NCI-H510A treated with DMSO at 0.1 percent for 48 hours (cell line): ENCODE measurements around the gene FGGY.

Experiments used
- DNase-seq: peaks from one replicate; lab custom pipeline; 2025; lab: John Stamatoyannopoulos, UW

The FGGY gene

GRCh38 chr1:59315529-59316463 is 18.9 kb downstream of the FGGY start:
- no peak for DNase-seq

DNA sequence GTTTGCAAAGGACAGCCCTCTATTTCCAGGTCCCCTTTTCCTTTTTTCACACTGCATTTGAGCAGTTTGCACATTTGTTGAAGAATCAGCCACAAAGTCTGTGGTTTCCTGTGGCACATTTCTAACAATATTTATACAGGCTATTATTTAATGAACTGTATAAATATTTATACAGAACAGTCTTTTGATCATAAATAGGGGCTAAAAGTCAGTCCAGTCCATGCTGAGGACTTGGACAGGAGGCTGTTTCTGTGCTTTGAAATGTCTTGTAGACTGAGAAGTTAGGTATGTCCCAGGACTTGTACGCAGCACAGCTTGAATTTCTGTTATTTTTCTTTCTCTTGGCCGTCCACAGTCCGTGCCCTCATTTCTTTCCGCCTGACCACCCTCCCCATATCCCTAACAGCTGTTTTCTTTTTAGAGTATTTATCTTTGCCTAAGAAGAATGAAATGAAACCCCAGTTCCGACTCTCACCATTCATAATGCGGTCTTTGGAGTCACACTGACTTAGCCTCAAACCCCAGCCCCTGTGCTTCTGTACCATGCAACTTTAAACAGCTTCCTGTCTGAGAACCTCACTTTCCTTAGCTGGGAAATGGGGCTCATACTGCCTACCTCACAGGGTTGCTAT is 19.7 kb downstream of the FGGY start:
- DNase-seq: no peak

GRCh38 chr1:59317343-59317742 is 20.4 kb downstream of the FGGY start:
- peak; percentile 31 for DNase-seq

- no peak for DNase-seq
Observed at GRCh38 chr1:59317780-59318179, 20.9 kb downstream of the FGGY start.

- DNase-seq: no peak
Observed at GRCh38 chr1:59318271-59318860, 21.5 kb downstream of the FGGY start.

- no peak for DNase-seq
Observed at GRCh38 chr1:59322394-59322793, 25.5 kb downstream of the FGGY start.

GRCh38 chr1:59322814-59323213 is 25.9 kb downstream of the FGGY start:
- DNase-seq: no peak

DNA sequence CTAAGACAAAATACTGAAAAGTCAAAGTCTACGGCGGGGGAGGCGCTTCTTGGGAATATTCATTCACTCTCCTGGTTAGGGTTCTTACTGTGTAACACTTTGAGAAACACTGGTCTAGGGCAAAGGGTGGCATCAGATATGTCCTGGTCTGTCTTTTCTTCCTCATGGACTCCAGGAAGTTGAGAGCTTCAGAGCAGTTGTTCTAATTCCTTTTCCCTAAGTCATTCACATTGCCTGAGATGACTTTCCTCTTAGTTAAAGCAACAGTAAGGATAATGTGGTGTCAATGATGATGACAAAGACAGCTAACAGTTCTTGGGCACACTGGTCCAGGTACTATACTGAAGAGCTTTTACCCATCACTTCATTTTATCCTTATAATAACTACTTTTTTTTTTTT is 27.0 kb downstream of the FGGY start:
- no peak for DNase-seq

DNA sequence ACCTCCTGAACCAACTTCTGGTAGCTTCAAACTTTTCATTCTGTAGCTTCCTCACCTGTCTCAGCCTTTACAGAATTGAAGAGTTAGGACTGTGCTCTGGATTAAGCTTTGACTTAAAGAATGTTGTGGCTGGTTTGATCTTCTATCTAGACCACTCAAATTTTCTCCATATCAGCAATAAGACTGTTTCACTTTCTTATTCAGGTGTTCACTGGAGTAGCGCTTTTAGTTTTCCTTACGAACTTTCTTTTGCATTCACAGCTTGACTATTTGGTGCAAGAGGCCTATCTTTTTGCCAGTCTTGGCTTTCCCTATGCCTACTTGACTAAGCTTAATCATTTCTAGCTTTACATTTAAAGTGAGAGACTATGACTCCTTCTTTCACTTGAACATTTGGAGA is 31.5 kb downstream of the FGGY start:
- no peak for DNase-seq

GRCh38 chr1:59329412-59330053 is 32.6 kb downstream of the FGGY start:
- no peak for DNase-seq

GRCh38 chr1:59331686-59332620 is 35.1 kb downstream of the FGGY start:
- DNase-seq: no peak

- no peak for DNase-seq
Observed at GRCh38 chr1:59332983-59333382, 36.1 kb downstream of the FGGY start.

- DNase-seq: no peak
Observed at GRCh38 chr1:59333626-59334277, 36.9 kb downstream of the FGGY start.

GRCh38 chr1:59340411-59341307 is 43.8 kb downstream of the FGGY start:
- DNase-seq: no peak

DNA sequence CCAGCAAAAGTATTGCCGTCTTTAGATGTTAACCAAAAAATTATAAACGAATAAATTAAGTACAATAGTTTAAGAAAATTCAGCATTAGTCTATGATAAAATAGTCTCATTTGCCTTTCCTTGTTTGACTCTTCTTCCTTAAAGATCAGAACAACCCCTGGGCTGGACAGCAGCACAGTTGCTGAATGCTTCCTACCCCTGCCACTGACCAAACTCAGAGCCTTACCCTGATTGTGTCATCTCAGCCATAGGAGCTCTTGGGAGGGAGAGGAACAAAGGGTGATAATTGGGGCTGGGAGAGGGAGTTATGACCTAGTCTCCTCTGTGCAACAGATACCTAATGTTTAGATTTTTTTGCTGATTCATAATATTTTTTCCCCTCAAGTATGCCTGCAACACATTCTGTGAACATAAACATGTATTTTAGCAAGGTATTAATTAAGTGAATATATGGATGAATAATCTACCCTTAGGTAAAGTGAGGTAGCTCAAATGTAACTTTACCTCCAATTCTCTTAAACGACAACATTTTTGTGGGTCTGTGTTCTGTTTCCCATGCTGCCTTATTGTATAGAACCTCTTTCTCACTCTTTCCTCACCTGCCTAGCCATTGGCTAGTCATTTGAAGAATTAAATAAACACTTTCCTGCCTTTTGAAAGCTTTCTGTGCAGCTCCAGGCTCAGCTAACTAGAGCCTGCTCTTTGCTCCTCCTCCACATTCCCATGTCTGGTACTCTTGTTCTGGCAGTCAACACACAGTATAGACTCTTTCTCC is 46.1 kb downstream of the FGGY start:
- DNase-seq: peak; percentile 41

- DNase-seq: no peak
Observed at GRCh38 chr1:59343576-59343840, 46.6 kb downstream of the FGGY start.

GRCh38 chr1:59345221-59345620 is 48.3 kb downstream of the FGGY start:
- DNase-seq: no peak

- DNase-seq: peak; percentile 22
Observed at GRCh38 chr1:59346429-59346828, 49.5 kb downstream of the FGGY start.

DNA sequence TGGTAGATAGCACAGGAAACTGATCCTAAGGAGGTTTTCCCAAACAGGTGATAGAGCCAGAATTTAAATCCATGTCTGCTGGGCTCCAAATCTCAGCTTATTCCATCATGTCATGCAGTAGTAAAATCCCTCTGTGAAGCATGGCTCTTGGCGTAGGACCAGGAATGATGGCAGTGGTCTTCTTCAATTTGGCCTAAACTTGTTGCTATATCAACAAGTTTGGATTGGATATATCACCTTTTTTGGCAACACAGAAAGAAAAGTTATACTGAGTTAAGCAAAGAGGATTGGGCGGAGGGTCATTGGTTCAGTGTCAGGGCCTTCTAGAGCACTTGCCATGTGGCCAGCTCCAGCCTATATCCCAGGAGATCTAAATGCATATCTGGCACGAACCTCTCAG is 52.2 kb downstream of the FGGY start:
- no peak for DNase-seq
